Neuronal stem cell (in vitro differentiated cells): ENCODE measurements around the gene PTPDC1.

ENCODE experiments used
- DNase-seq: peaks from one replicate; pipeline ENCODE4 v3.0.0-alpha.2; 2013; ENCODE audit warnings: low spot score
- H2AFZ ChIP-seq: one replicate; pipeline ENCODE4 v1.6.1; 2013; ENCODE audit warnings: mild to moderate bottlenecking, low read length, inconsistent platforms
- H2AK5ac ChIP-seq: 2 replicates; pipeline ENCODE4 v1.6.1; 2013; ENCODE audit warnings: low read depth, mild to moderate bottlenecking, inconsistent platforms, low read length, moderate library complexity, mixed read lengths
- H2BK120ac ChIP-seq: 2 replicates; pipeline ENCODE4 v1.6.1; 2013; ENCODE audit warnings: low read depth, mild to moderate bottlenecking, inconsistent platforms, low read length, moderate library complexity, mixed read lengths
- H2BK12ac ChIP-seq: one replicate; pipeline ENCODE4 v1.6.1; 2013; ENCODE audit warnings: low read length, inconsistent platforms
- H2BK15ac ChIP-seq: 2 replicates; pipeline ENCODE4 v1.6.1; 2013; ENCODE audit warnings: mild to moderate bottlenecking, low read length, inconsistent platforms, mixed read lengths
- H2BK5ac ChIP-seq: one replicate; pipeline ENCODE4 v1.6.1; 2013; ENCODE audit warnings: inconsistent platforms, mild to moderate bottlenecking, low read length, moderate library complexity
- H3K14ac ChIP-seq: one replicate; pipeline ENCODE4 v1.6.1; 2013; ENCODE audit warnings: low read length, inconsistent platforms
- H3K18ac ChIP-seq: 2 replicates; pipeline ENCODE4 v1.6.1; 2013; ENCODE audit warnings: low read length, inconsistent platforms
- H3K23ac ChIP-seq: 2 replicates; pipeline ENCODE4 v1.6.1; 2013; ENCODE audit warnings: low read depth, mild to moderate bottlenecking, mixed read lengths, low read length, inconsistent platforms; ENCODE audit not compliant: poor library complexity
- H3K27ac ChIP-seq: replicated peaks from 3 replicates; pipeline ENCODE4 v1.5.1; 2013; ENCODE audit warnings: low read length, inconsistent platforms
- H3K27me3 ChIP-seq, 3 experiments: 2 replicates each; pipeline ENCODE4 v1.6.1; 2013; ENCODE audit warnings: low read length in 3 of 3, mild to moderate bottlenecking in 2 of 3, inconsistent platforms in 1 of 3, low read depth in 1 of 3, mixed read lengths in 1 of 3, moderate library complexity in 1 of 3; ENCODE audit not compliant: control insufficient read depth in 3 of 3, insufficient read depth in 3 of 3
- H3K36me3 ChIP-seq, 2 donors: replicated peaks in 1 of 2; 2 replicates each; pipeline ENCODE4 v1.6.1; 2013; ENCODE audit warnings: low read length in 2 of 2; ENCODE audit not compliant: control insufficient read depth in 2 of 2, insufficient read depth in 2 of 2
- H3K4ac ChIP-seq: 2 replicates; pipeline ENCODE4 v1.6.1; 2013; ENCODE audit warnings: inconsistent platforms, mild to moderate bottlenecking, low read length, moderate library complexity
- H3K4me1 ChIP-seq, 2 donors: 1 replicate in 1 of 2; 2 replicates in 1 of 2; pipeline ENCODE4 v1.6.1; 2013; ENCODE audit warnings: low read length in 2 of 2, low read depth in 1 of 2; ENCODE audit not compliant: control insufficient read depth in 2 of 2, insufficient read depth in 1 of 2
- H3K4me2 ChIP-seq: one replicate; pipeline ENCODE4 v1.6.1; 2013; ENCODE audit warnings: mild to moderate bottlenecking, low read length, inconsistent platforms; ENCODE audit not compliant: insufficient read depth, poor library complexity, severe bottlenecking
- H3K4me3 ChIP-seq, 2 donors: 2 replicates each; pipeline ENCODE4 v1.5.1; 2013; ENCODE audit warnings: low read length in 2 of 2, mild to moderate bottlenecking in 2 of 2, inconsistent platforms in 1 of 2, moderate library complexity in 1 of 2
- H3K79me1 ChIP-seq: one replicate; pipeline ENCODE4 v1.6.1; 2013; ENCODE audit warnings: low read depth, mild to moderate bottlenecking, inconsistent platforms, low read length, moderate library complexity
- H3K9ac ChIP-seq: one replicate; pipeline ENCODE4 v1.6.1; 2013; ENCODE audit warnings: mild to moderate bottlenecking, low read depth, low read length, inconsistent platforms; ENCODE audit not compliant: poor library complexity
- H3K9me3 ChIP-seq, 2 donors: replicated peaks in 1 of 2; 2 replicates each; pipeline versions ENCODE3 to v1.6.1; 2013; ENCODE audit warnings: low read length in 2 of 2, mild to moderate bottlenecking in 2 of 2, inconsistent platforms in 1 of 2, low read depth in 1 of 2, mixed read lengths in 1 of 2, moderate library complexity in 1 of 2; ENCODE audit not compliant: control insufficient read depth in 2 of 2, insufficient read depth in 1 of 2
- H4K8ac ChIP-seq: one replicate; pipeline ENCODE4 v1.6.1; 2013; ENCODE audit warnings: low read depth, mild to moderate bottlenecking, inconsistent platforms, low read length, moderate library complexity
- H4K91ac ChIP-seq: one replicate; pipeline ENCODE4 v1.6.1; 2013; ENCODE audit warnings: low read length, low read depth, mild to moderate bottlenecking, inconsistent platforms; ENCODE audit not compliant: poor library complexity
- WGBS, 2 donors: extraction: QIAGEN DNeasy Blood & Tissue Kit; methylation state at CpG; one replicate each; pipeline ENCODE4 v1.1.7; 2013; ENCODE audit warnings: missing lambda C conversion rate in 2 of 2, mixed read lengths in 1 of 2; ENCODE audit not compliant: insufficient read length in 2 of 2, insufficient replicate concordance in 1 of 2; ENCODE audit errors: extremely low coverage in 2 of 2; 5-methylcytosine and 5-hydroxymethylcytosine counted together

The PTPDC1 gene

DNA sequence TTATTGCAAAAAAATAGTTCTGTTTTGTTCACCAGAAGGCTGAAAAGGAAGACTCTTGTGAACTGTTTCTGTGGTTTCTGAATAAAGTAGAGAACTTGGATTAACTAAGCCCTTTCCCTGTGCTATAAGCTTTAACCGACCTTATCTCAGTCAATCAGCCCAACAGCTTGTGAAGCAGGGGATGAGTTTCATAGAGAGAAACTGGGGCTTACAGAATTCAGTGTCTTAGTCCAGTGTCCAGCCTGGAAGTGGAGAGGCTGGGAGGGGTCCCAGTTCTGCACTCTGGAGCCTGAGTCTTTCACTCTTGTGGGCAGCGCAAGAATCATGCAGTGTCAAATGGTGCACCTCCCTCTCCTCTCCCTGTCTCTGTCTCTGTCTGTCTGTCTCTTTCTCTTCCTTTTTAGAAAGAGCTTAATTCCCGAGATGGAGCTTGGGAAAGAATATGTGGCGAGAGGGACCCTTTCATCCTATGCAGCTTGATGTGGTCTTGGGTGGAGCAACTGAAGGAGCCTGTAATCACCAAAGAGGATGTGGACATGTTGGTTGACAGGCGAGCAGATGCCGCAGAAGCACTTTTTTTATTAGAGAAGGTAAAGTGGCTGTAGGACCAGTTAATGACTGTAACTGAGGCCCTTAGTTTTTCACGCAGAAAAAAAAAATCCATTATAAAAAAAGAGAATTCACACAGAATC lies 17.0 kb downstream of the PTPDC1 start:
- no peaks in the 10 kb centered on the region for H3K27me3 ChIP-seq
- no peak for DNase-seq

DNA sequence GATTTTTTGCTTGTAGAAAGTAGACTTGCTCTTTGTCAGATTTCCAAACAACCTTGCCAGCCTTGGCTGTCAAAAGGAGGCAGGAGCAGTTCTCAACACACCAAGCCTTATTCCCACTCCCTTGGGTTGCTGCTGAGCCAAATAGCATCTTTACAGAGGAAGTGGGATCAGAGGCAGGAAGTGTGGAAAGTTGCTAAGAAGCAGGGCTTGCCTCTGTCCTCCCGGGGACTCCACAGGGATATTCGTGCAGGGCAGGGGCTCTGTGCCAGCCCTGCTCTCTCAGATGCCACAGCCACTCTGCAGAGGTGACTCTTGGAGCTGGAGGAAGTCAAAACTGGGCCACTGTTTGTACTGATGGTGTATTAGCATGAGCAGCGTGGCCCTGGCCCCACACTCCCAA lies 24.3 kb downstream of the PTPDC1 start:
- no peaks in the 10 kb centered on the region for H3K79me1 ChIP-seq
- H4K8ac ChIP-seq, result no peak overlapping the region
- no peaks in the 10 kb centered on the region for H3K4me1 ChIP-seq
- no peak overlapping the region for H3K27ac ChIP-seq
- H3K9ac ChIP-seq, result no peak overlapping the region
- H3K4me3 ChIP-seq, result no peak overlapping the region
- no peak overlapping the region for H2BK120ac ChIP-seq
- no peak overlapping the region for H3K23ac ChIP-seq
- H3K4me2 ChIP-seq, result no peak overlapping the region
- H2BK15ac ChIP-seq, result no peak overlapping the region
- H2AK5ac ChIP-seq, result no peak overlapping the region
- H2AFZ ChIP-seq, result no peak overlapping the region
- H3K18ac ChIP-seq, result no peak overlapping the region
- H3K36me3 ChIP-seq, result peaks cover 0 to 8% of the 10 kb centered on the region in 2 donors
- H3K9me3 ChIP-seq, result no peaks in the 10 kb centered on the region
- H3K27me3 ChIP-seq, result no peaks in the 10 kb centered on the region
- no CpG with 5 or more reads among the region's 3 CpGs for WGBS, 2 donors
- no peak overlapping the region for H3K14ac ChIP-seq
- DNase-seq, result no peak
- H3K4ac ChIP-seq, result no peak overlapping the region
- H2BK12ac ChIP-seq, result no peak overlapping the region
- H2BK5ac ChIP-seq, result no peak overlapping the region
- no peak overlapping the region for H4K91ac ChIP-seq

More for the DNA sequence above, 17.0 kb downstream of the PTPDC1 start:
- H3K4me2 ChIP-seq, result no peak overlapping the region
- WGBS, 2 donors, result no CpG with 5 or more reads among the region's 7 CpGs
- no peak overlapping the region for H4K91ac ChIP-seq
- H2BK15ac ChIP-seq, result no peak overlapping the region
- H3K23ac ChIP-seq, result no peak overlapping the region
- no peaks in the 10 kb centered on the region for H3K9me3 ChIP-seq
- H3K4me1 ChIP-seq, result no peaks in the 10 kb centered on the region
- H3K4me3 ChIP-seq, result no peak overlapping the region
- H3K4ac ChIP-seq, result no peak overlapping the region
- H4K8ac ChIP-seq, result no peak overlapping the region
- no peak overlapping the region for H3K18ac ChIP-seq
- no peak overlapping the region for H2AFZ ChIP-seq
- H2AK5ac ChIP-seq, result no peak overlapping the region
- no peak overlapping the region for H3K27ac ChIP-seq
- no peak overlapping the region for H2BK12ac ChIP-seq
- H3K36me3 ChIP-seq, result peaks cover 0 to 36% of the 10 kb centered on the region in 2 donors
- no peaks in the 10 kb centered on the region for H3K79me1 ChIP-seq
- H2BK120ac ChIP-seq, result no peak overlapping the region
- no peak overlapping the region for H3K14ac ChIP-seq
- H2BK5ac ChIP-seq, result no peak overlapping the region
- no peak overlapping the region for H3K9ac ChIP-seq

DNA sequence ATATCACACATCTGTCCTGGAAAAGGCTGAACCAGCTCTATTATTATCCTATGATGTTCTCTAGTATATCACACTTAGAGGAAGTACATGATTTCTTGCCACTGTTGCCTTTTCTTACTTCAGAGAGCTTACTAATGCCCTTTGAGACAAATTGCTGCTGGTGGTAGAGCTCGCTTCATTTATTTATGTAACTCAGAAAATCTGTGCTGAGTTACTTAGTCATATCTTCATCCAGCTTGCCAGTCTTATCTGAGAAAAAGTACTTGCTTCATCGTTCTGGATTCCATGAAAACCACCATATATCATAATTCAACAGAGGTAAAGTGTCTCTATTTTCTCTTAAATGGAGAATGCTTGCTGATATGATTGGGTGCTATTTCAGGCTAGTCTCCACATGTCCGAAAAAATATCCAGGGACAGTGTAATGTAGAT lies 26.6 kb downstream of the PTPDC1 start:
- H3K4me1 ChIP-seq, result no peaks in the 10 kb centered on the region
- H3K36me3 ChIP-seq, result no peaks in the 10 kb centered on the region
- no peak overlapping the region for H2AK5ac ChIP-seq
- no peaks in the 10 kb centered on the region for H3K79me1 ChIP-seq
- no peaks in the 10 kb centered on the region for H3K27me3 ChIP-seq
- no peak overlapping the region for H4K8ac ChIP-seq
- no peaks in the 10 kb centered on the region for H3K9me3 ChIP-seq
- no peak overlapping the region for H3K18ac ChIP-seq
- no peak overlapping the region for H2BK15ac ChIP-seq
- no peak overlapping the region for H4K91ac ChIP-seq
- no peak overlapping the region for H3K23ac ChIP-seq
- WGBS, 2 donors, result no CpG with 5 or more reads among the region's 3 CpGs
- H3K14ac ChIP-seq, result no peak overlapping the region
- H3K9ac ChIP-seq, result no peak overlapping the region
- H3K4me3 ChIP-seq, result no peak overlapping the region
- no peak overlapping the region for H3K4me2 ChIP-seq
- H2BK120ac ChIP-seq, result no peak overlapping the region
- no peak overlapping the region for H2BK5ac ChIP-seq
- H2BK12ac ChIP-seq, result no peak overlapping the region
- no peak overlapping the region for H3K27ac ChIP-seq
- no peak overlapping the region for H3K4ac ChIP-seq
- DNase-seq, result no peak
- no peak overlapping the region for H2AFZ ChIP-seq

DNA sequence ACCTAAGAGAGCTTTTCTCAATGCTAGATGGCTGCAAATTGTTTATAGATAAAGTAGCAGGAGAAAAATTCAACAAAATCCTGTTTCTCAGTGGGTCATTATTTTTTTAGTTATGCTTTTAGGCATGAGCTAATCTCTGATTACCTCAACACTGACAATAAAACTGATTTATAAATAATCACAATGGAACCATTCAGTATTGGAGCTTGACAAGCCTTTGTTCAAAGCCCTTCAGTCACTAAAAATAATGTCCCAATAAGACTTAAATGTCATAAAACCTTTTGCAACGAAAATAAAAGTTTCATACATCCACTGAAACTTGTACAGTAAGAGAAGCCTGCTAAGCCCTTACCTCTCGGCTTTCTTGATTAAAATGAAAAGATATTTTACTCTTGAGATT lies 27.2 kb downstream of the PTPDC1 start:
- Histone ChIP-seq H2BK120ac (no peak overlapping the region), H3K4me3 (no peak overlapping the region), H3K4me1 (no peaks in the 10 kb centered on the region), H2BK12ac (no peak overlapping the region), H3K23ac (no peak overlapping the region), H4K91ac (no peak overlapping the region), H2AFZ (no peak overlapping the region), H3K9ac (no peak overlapping the region), H3K27ac (no peak overlapping the region), H2BK15ac (no peak overlapping the region), H3K27me3 (no peaks in the 10 kb centered on the region), H2AK5ac (no peak overlapping the region), H3K18ac (no peak overlapping the region), H3K36me3 (no peaks in the 10 kb centered on the region), H2BK5ac (no peak overlapping the region), H3K79me1 (no peaks in the 10 kb centered on the region), H3K14ac (no peak overlapping the region), H3K4ac (no peak overlapping the region), H3K9me3 (no peaks in the 10 kb centered on the region), H4K8ac (no peak overlapping the region), H3K4me2 (no peak overlapping the region)
- DNase-seq, result no peak
- WGBS, 2 donors, result no CpG with 5 or more reads among the region's 2 CpGs
